ENCODE measurements around the gene BMPR1B.

BMPR1B gene

GRCh38 chr4:94927696-94928095, 169.9 kb downstream of the BMPR1B start:
- no peak for DNase-seq
- no peaks in the 10 kb centered on the region for H3K9me3 ChIP-seq (ENCODE audit: control extremely low read depth in 1 of 5, control insufficient read depth in 4 of 5, insufficient read depth in 2 of 5, low read depth in 1 of 5, low read length in 4 of 5)
- H3K27me3 ChIP-seq (replicated peaks in 2 of 5; ENCODE audit: control insufficient read depth in 4 of 5, insufficient read depth in 5 of 5, low read length in 4 of 5), result no peaks in the 10 kb centered on the region
- ChIA-PET CTCF (no interaction called here), POLR2A (interaction anchor here (0.7 kb wide), 1 partner anchor 75 kb away, joined by 3 read pairs; no protein-coding TSS in a partner anchor)
- no peak overlapping the region for H3K27ac ChIP-seq (ENCODE audit: insufficient read depth in 1 of 2, low read depth in 1 of 2, low read length in 2 of 2, poor library complexity in 1 of 2, severe bottlenecking in 2 of 2)
- H3K4me1 ChIP-seq (ENCODE audit: control extremely low read depth in 1 of 4, control insufficient read depth in 4 of 4, insufficient read depth in 4 of 4, low read length in 3 of 4), result no peaks in the 10 kb centered on the region
- no peak overlapping the region for H3K4me3 ChIP-seq (ENCODE audit: control insufficient read depth in 1 of 7, extremely low read depth in 1 of 7, insufficient read depth in 4 of 7, low read depth in 2 of 7, low read length in 6 of 7)
- no peaks in the 10 kb centered on the region for H3K36me3 ChIP-seq (ENCODE audit: control insufficient read depth in 4 of 4, insufficient read depth in 4 of 4, low read length in 3 of 4)
- 100% methylated on average over 1 of the region's 1 CpG for WGBS (ENCODE audit: insufficient coverage)

GRCh38 chr4:94929696-94930095, 171.9 kb downstream of the BMPR1B start:
- 100% methylated on average over 4 of the region's 5 CpGs for WGBS (ENCODE audit: insufficient coverage)
- CTCF ChIA-PET, result no interaction called here
- no peak overlapping the region for H3K27ac ChIP-seq (ENCODE audit: insufficient read depth in 1 of 2, low read depth in 1 of 2, low read length in 2 of 2, poor library complexity in 1 of 2, severe bottlenecking in 2 of 2)
- no peaks in the 10 kb centered on the region for H3K9me3 ChIP-seq (ENCODE audit: control extremely low read depth in 1 of 5, control insufficient read depth in 4 of 5, insufficient read depth in 2 of 5, low read depth in 1 of 5, low read length in 4 of 5)
- H3K27me3 ChIP-seq (replicated peaks in 2 of 5; ENCODE audit: control insufficient read depth in 4 of 5, insufficient read depth in 5 of 5, low read length in 4 of 5), result no peaks in the 10 kb centered on the region
- no peaks in the 10 kb centered on the region for H3K36me3 ChIP-seq (ENCODE audit: control insufficient read depth in 4 of 4, insufficient read depth in 4 of 4, low read length in 3 of 4)
- POLR2A ChIA-PET, result no interaction called here
- H3K4me3 ChIP-seq (ENCODE audit: control insufficient read depth in 1 of 7, extremely low read depth in 1 of 7, insufficient read depth in 4 of 7, low read depth in 2 of 7, low read length in 6 of 7), result no peak overlapping the region
- no peaks in the 10 kb centered on the region for H3K4me1 ChIP-seq (ENCODE audit: control extremely low read depth in 1 of 4, control insufficient read depth in 4 of 4, insufficient read depth in 4 of 4, low read length in 3 of 4)
- no peak for DNase-seq

- Histone ChIP-seq H3K27me3 (replicated peaks in 2 of 5; ENCODE audit: control insufficient read depth in 4 of 5, insufficient read depth in 5 of 5, low read length in 4 of 5) (no peaks in the 10 kb centered on the region), H3K9me3 (ENCODE audit: control extremely low read depth in 1 of 5, control insufficient read depth in 4 of 5, insufficient read depth in 2 of 5, low read depth in 1 of 5, low read length in 4 of 5) (no peaks in the 10 kb centered on the region), H3K4me1 (ENCODE audit: control extremely low read depth in 1 of 4, control insufficient read depth in 4 of 4, insufficient read depth in 4 of 4, low read length in 3 of 4) (no peaks in the 10 kb centered on the region), H3K36me3 (ENCODE audit: control insufficient read depth in 4 of 4, insufficient read depth in 4 of 4, low read length in 3 of 4) (no peaks in the 10 kb centered on the region), H3K27ac (ENCODE audit: insufficient read depth in 1 of 2, low read depth in 1 of 2, low read length in 2 of 2, poor library complexity in 1 of 2, severe bottlenecking in 2 of 2) (no peak overlapping the region), H3K4me3 (ENCODE audit: control insufficient read depth in 1 of 7, extremely low read depth in 1 of 7, insufficient read depth in 4 of 7, low read depth in 2 of 7, low read length in 6 of 7) (no peak overlapping the region)
- ChIA-PET CTCF (no interaction called here), POLR2A (no interaction called here)
- WGBS (ENCODE audit: insufficient coverage), result 98% methylated on average over 7 of the region's 7 CpGs
- no peak for DNase-seq
These were observed 173.9 kb downstream of the BMPR1B start for GRCh38 chr4:94931626-94932025.

GRCh38 chr4:94932366-94932765, 174.6 kb downstream of the BMPR1B start:
- Histone ChIP-seq H3K4me1 (ENCODE audit: control extremely low read depth in 1 of 4, control insufficient read depth in 4 of 4, insufficient read depth in 4 of 4, low read length in 3 of 4) (no peaks in the 10 kb centered on the region), H3K27me3 (replicated peaks in 2 of 5; ENCODE audit: control insufficient read depth in 4 of 5, insufficient read depth in 5 of 5, low read length in 4 of 5) (no peaks in the 10 kb centered on the region), H3K27ac (ENCODE audit: insufficient read depth in 1 of 2, low read depth in 1 of 2, low read length in 2 of 2, poor library complexity in 1 of 2, severe bottlenecking in 2 of 2) (no peak overlapping the region), H3K9me3 (ENCODE audit: control extremely low read depth in 1 of 5, control insufficient read depth in 4 of 5, insufficient read depth in 2 of 5, low read depth in 1 of 5, low read length in 4 of 5) (no peaks in the 10 kb centered on the region), H3K4me3 (ENCODE audit: control insufficient read depth in 1 of 7, extremely low read depth in 1 of 7, insufficient read depth in 4 of 7, low read depth in 2 of 7, low read length in 6 of 7) (no peak overlapping the region), H3K36me3 (ENCODE audit: control insufficient read depth in 4 of 4, insufficient read depth in 4 of 4, low read length in 3 of 4) (no peaks in the 10 kb centered on the region)
- no peak for DNase-seq
- ChIA-PET POLR2A (no interaction called here), CTCF (no interaction called here)

- H3K27me3 ChIP-seq (replicated peaks in 2 of 5; ENCODE audit: control insufficient read depth in 4 of 5, insufficient read depth in 5 of 5, low read length in 4 of 5), result no peaks in the 10 kb centered on the region
- H3K9me3 ChIP-seq (ENCODE audit: control extremely low read depth in 1 of 5, control insufficient read depth in 4 of 5, insufficient read depth in 2 of 5, low read depth in 1 of 5, low read length in 4 of 5), result no peaks in the 10 kb centered on the region
- DNase-seq, result no peak
- H3K27ac ChIP-seq (ENCODE audit: insufficient read depth in 1 of 2, low read depth in 1 of 2, low read length in 2 of 2, poor library complexity in 1 of 2, severe bottlenecking in 2 of 2), result no peak overlapping the region
- CTCF ChIA-PET, result no interaction called here
- H3K4me1 ChIP-seq (ENCODE audit: control extremely low read depth in 1 of 4, control insufficient read depth in 4 of 4, insufficient read depth in 4 of 4, low read length in 3 of 4), result no peaks in the 10 kb centered on the region
- 96% methylated on average over 3 of the region's 4 CpGs for WGBS (ENCODE audit: insufficient coverage)
- H3K36me3 ChIP-seq (ENCODE audit: control insufficient read depth in 4 of 4, insufficient read depth in 4 of 4, low read length in 3 of 4), result no peaks in the 10 kb centered on the region
- H3K4me3 ChIP-seq (ENCODE audit: control insufficient read depth in 1 of 7, extremely low read depth in 1 of 7, insufficient read depth in 4 of 7, low read depth in 2 of 7, low read length in 6 of 7), result no peak overlapping the region
- POLR2A ChIA-PET, result no interaction called here
These were observed 176.0 kb downstream of the BMPR1B start for GRCh38 chr4:94933799-94934198.

- no peak for DNase-seq
- H3K36me3 ChIP-seq (ENCODE audit: control insufficient read depth in 4 of 4, insufficient read depth in 4 of 4, low read length in 3 of 4), result no peaks in the 10 kb centered on the region
- WGBS (ENCODE audit: insufficient coverage), result 92% methylated on average over 4 of the region's 5 CpGs
- H3K27me3 ChIP-seq (replicated peaks in 2 of 5; ENCODE audit: control insufficient read depth in 4 of 5, insufficient read depth in 5 of 5, low read length in 4 of 5), result no peaks in the 10 kb centered on the region
- H3K4me3 ChIP-seq (ENCODE audit: control insufficient read depth in 1 of 7, extremely low read depth in 1 of 7, insufficient read depth in 4 of 7, low read depth in 2 of 7, low read length in 6 of 7), result no peak overlapping the region
- ChIA-PET CTCF (no interaction called here), POLR2A (no interaction called here)
- H3K9me3 ChIP-seq (ENCODE audit: control extremely low read depth in 1 of 5, control insufficient read depth in 4 of 5, insufficient read depth in 2 of 5, low read depth in 1 of 5, low read length in 4 of 5), result no peaks in the 10 kb centered on the region
- H3K27ac ChIP-seq (ENCODE audit: insufficient read depth in 1 of 2, low read depth in 1 of 2, low read length in 2 of 2, poor library complexity in 1 of 2, severe bottlenecking in 2 of 2), result no peak overlapping the region
- H3K4me1 ChIP-seq (ENCODE audit: control extremely low read depth in 1 of 4, control insufficient read depth in 4 of 4, insufficient read depth in 4 of 4, low read length in 3 of 4), result no peaks in the 10 kb centered on the region
These were observed 176.4 kb downstream of the BMPR1B start for GRCh38 chr4:94934201-94934600.

- no peak overlapping the region for H3K4me3 ChIP-seq (ENCODE audit: control insufficient read depth in 1 of 7, extremely low read depth in 1 of 7, insufficient read depth in 4 of 7, low read depth in 2 of 7, low read length in 6 of 7)
- no peak overlapping the region for H3K27ac ChIP-seq (ENCODE audit: insufficient read depth in 1 of 2, low read depth in 1 of 2, low read length in 2 of 2, poor library complexity in 1 of 2, severe bottlenecking in 2 of 2)
- no peaks in the 10 kb centered on the region for H3K27me3 ChIP-seq (replicated peaks in 2 of 5; ENCODE audit: control insufficient read depth in 4 of 5, insufficient read depth in 5 of 5, low read length in 4 of 5)
- ChIA-PET POLR2A (no interaction called here), CTCF (no interaction called here)
- no peaks in the 10 kb centered on the region for H3K4me1 ChIP-seq (ENCODE audit: control extremely low read depth in 1 of 4, control insufficient read depth in 4 of 4, insufficient read depth in 4 of 4, low read length in 3 of 4)
- no peaks in the 10 kb centered on the region for H3K9me3 ChIP-seq (ENCODE audit: control extremely low read depth in 1 of 5, control insufficient read depth in 4 of 5, insufficient read depth in 2 of 5, low read depth in 1 of 5, low read length in 4 of 5)
- DNase-seq, result no peak
- H3K36me3 ChIP-seq (ENCODE audit: control insufficient read depth in 4 of 4, insufficient read depth in 4 of 4, low read length in 3 of 4), result no peaks in the 10 kb centered on the region
These were observed 177.1 kb downstream of the BMPR1B start for GRCh38 chr4:94934864-94935263.

GRCh38 chr4:94936854-94937253, 179.1 kb downstream of the BMPR1B start:
- Histone ChIP-seq H3K4me1 (ENCODE audit: control extremely low read depth in 1 of 4, control insufficient read depth in 4 of 4, insufficient read depth in 4 of 4, low read length in 3 of 4) (no peaks in the 10 kb centered on the region), H3K4me3 (ENCODE audit: control insufficient read depth in 1 of 7, extremely low read depth in 1 of 7, insufficient read depth in 4 of 7, low read depth in 2 of 7, low read length in 6 of 7) (no peak overlapping the region), H3K27me3 (replicated peaks in 2 of 5; ENCODE audit: control insufficient read depth in 4 of 5, insufficient read depth in 5 of 5, low read length in 4 of 5) (no peaks in the 10 kb centered on the region), H3K27ac (ENCODE audit: insufficient read depth in 1 of 2, low read depth in 1 of 2, low read length in 2 of 2, poor library complexity in 1 of 2, severe bottlenecking in 2 of 2) (no peak overlapping the region), H3K36me3 (ENCODE audit: control insufficient read depth in 4 of 4, insufficient read depth in 4 of 4, low read length in 3 of 4) (no peaks in the 10 kb centered on the region), H3K9me3 (ENCODE audit: control extremely low read depth in 1 of 5, control insufficient read depth in 4 of 5, insufficient read depth in 2 of 5, low read depth in 1 of 5, low read length in 4 of 5) (no peaks in the 10 kb centered on the region)
- no peak for DNase-seq
- ChIA-PET CTCF (no interaction called here), POLR2A (no interaction called here)
- 91% methylated on average over 4 of the region's 4 CpGs for whole genome bisulfite sequencing (ENCODE audit: insufficient coverage)
